A549 (cell line): Measurements from ENCODE around the gene ARHGAP26. TPM values are rescaled to one million over a fixed set of nuclear protein-coding genes. Genes with fewer than 3 reads are reported as not detected.
A peak's percentile ranks its signal among the peaks of the same experiment; 100 is the strongest.

Source experiments
- ATAC-seq, 2 experiments: fragments of 200-7000 bp in 1 of 2; fragments of >200 bp in 1 of 2; cut with Nextera tagmentation in 1 of 2; cut with Tn5 transposase in 1 of 2; 3 replicates each; pipeline versions ENCODE4 v1.8.0 to v1.9.1; 2018 to 2020; ENCODE audit warnings: mild to moderate bottlenecking in 1 of 2, moderate library complexity in 1 of 2
- CTCF ChIA-PET: fragments of 300-600 bp; sonication (Branson Sonifier 250); formaldehyde crosslinking; extraction: SDS; loops from one replicate; lab custom pipeline; 2021; ENCODE audit warnings: antibody characterized with exemption, inconsistent platforms; lab: Yijun Ruan, JAX
- POLR2A ChIA-PET: fragments of 350-600 bp; formaldehyde crosslinking; extraction: SDS; loops from one replicate; lab custom pipeline; 2021; ENCODE audit warnings: antibody characterized with exemption, inconsistent platforms; lab: Yijun Ruan, JAX
- DNase-seq, 2 experiments: peaks; one replicate each; pipeline versions ENCODE4 v3.0.0 to v3.0.0-alpha.2; 2011 to 2016; ENCODE audit warnings: low read depth in 1 of 2, low spot score in 1 of 2
- FAIRE-seq: peaks from 2 replicates; lab custom pipeline; 2011; peaks lifted over from hg19 to GRCh38; lab: Jason Lieb, UNC
- H3K27ac ChIP-seq, 2 experiments: fragments of >200 bp; sonication (Bioruptor Twin); formaldehyde crosslinking; 3 replicates each; pipeline ENCODE4 v1.5.1; 2016 to 2017
- H3K4me1 ChIP-seq: fragments of >200 bp; sonication (Bioruptor Twin); formaldehyde crosslinking; 3 replicates; pipeline ENCODE4 v1.6.1; 2016
- H3K4me2 ChIP-seq: fragments of >200 bp; sonication (Bioruptor Twin); formaldehyde crosslinking; 3 replicates; pipeline ENCODE4 v1.6.1; 2016
- H3K4me3 ChIP-seq: fragments of >200 bp; sonication (Bioruptor Twin); formaldehyde crosslinking; 3 replicates; pipeline ENCODE4 v1.5.1; 2016
- H3K9me3 ChIP-seq: fragments of >200 bp; sonication (Bioruptor Twin); formaldehyde crosslinking; 3 replicates; pipeline ENCODE4 v1.6.1; 2016
- BHLHE40 ChIP-seq: IDR thresholded peaks from 2 replicates; pipeline ENCODE4 v1.6.1; 2012; ENCODE audit warnings: low read depth, low read length, inconsistent platforms
- CBX2 ChIP-seq: fragments of 200-600 bp; sonication (generic); IDR thresholded peaks from 2 replicates; pipeline ENCODE4 v1.6.1; 2016; ENCODE audit warnings: low read depth, mild to moderate bottlenecking, borderline replicate concordance
- CEBPB ChIP-seq, 2 experiments: fragments of >200 bp in 1 of 2; sonication (Bioruptor Twin) in 1 of 2; formaldehyde crosslinking in 1 of 2; IDR thresholded peaks; 2 replicates each; pipeline ENCODE4 v1.6.1; 2012 to 2016
- EHMT2 ChIP-seq: fragments of 200-600 bp; sonication (generic); IDR thresholded peaks from 2 replicates; pipeline ENCODE4 v1.6.1; 2016; ENCODE audit warnings: antibody characterized with exemption, low read depth, mild to moderate bottlenecking, moderate library complexity
- ELK1 ChIP-seq: fragments of 150-350 bp; IDR thresholded peaks from 2 replicates; pipeline ENCODE4 v1.6.1; 2014; ENCODE audit warnings: low read depth, mild to moderate bottlenecking, low read length
- EP300 ChIP-seq, 2 experiments: fragments of >200 bp; sonication (Bioruptor Twin); formaldehyde crosslinking; IDR thresholded peaks; 2 replicates in 1 of 2; 3 replicates in 1 of 2; pipeline ENCODE4 v1.6.1; 2016 to 2017
- FOSL2 ChIP-seq, 2 experiments: fragments of 450-650 bp in 1 of 2; fragments of >200 bp in 1 of 2; sonication (Bioruptor Twin) in 1 of 2; formaldehyde crosslinking; IDR thresholded peaks; 2 replicates each; pipeline versions ENCODE4 v1.5.0 to v1.6.1; 2016 to 2020; ENCODE audit warnings: mild to moderate bottlenecking in 1 of 2, moderate library complexity in 1 of 2
- GATA3 ChIP-seq: IDR thresholded peaks from 2 replicates; pipeline ENCODE4 v1.6.1; 2012; ENCODE audit warnings: borderline replicate concordance
- HOXA7 ChIP-seq: fragments of 250-450 bp; sonication (Bioruptor Pico); IDR thresholded peaks from 2 replicates; pipeline ENCODE4 v1.5.0; 2020; ENCODE audit warnings: mild to moderate bottlenecking, moderate library complexity
- HOXB13 ChIP-seq: fragments of 250-450 bp; sonication (Bioruptor Pico); IDR thresholded peaks from 2 replicates; pipeline ENCODE4 v1.5.0; 2020; ENCODE audit warnings: low read depth, mild to moderate bottlenecking, moderate library complexity
- HOXB5 ChIP-seq: fragments of 250-450 bp; sonication (Bioruptor Pico); IDR thresholded peaks from 2 replicates; pipeline ENCODE4 v1.5.0; 2020; ENCODE audit warnings: mild to moderate bottlenecking, moderate library complexity
- JUN ChIP-seq, 2 experiments: fragments of >200 bp; sonication (Bioruptor Twin); formaldehyde crosslinking; IDR thresholded peaks; 2 replicates in 1 of 2; 3 replicates in 1 of 2; pipeline ENCODE4 v1.6.1; 2016 to 2017
- KDM1A ChIP-seq: fragments of 200-600 bp; sonication (generic); IDR thresholded peaks from 2 replicates; pipeline ENCODE4 v1.6.1; 2016; ENCODE audit warnings: low read depth, mild to moderate bottlenecking
- MAFK ChIP-seq: fragments of 450-650 bp; IDR thresholded peaks from 2 replicates; pipeline ENCODE4 v1.6.1; 2014; ENCODE audit not compliant: partially characterized antibody
- MAZ ChIP-seq: fragments of 150-350 bp; IDR thresholded peaks from 2 replicates; pipeline ENCODE4 v1.6.1; 2014; ENCODE audit warnings: antibody characterized with exemption, low read depth, low read length, borderline replicate concordance
- NPAS2 ChIP-seq: fragments of 250-450 bp; sonication (Bioruptor Pico); IDR thresholded peaks from 2 replicates; pipeline ENCODE4 v1.8.0; 2022; ENCODE audit warnings: mild to moderate bottlenecking, moderate library complexity, borderline replicate concordance
- POLR2AphosphoS2 ChIP-seq: conservative IDR thresholded peaks from 2 replicates; pipeline ENCODE4 v1.6.1; 2012; ENCODE audit warnings: low read length, improper control_type of control experiment, inconsistent platforms
- RARB ChIP-seq: fragments of 250-450 bp; sonication (Bioruptor Pico); IDR thresholded peaks from 2 replicates; pipeline ENCODE4 v1.8.0; 2021; ENCODE audit warnings: mild to moderate bottlenecking, moderate library complexity
- RCOR1 ChIP-seq: fragments of 150-350 bp; IDR thresholded peaks from 2 replicates; pipeline ENCODE4 v1.6.1; 2014; ENCODE audit warnings: antibody characterized with exemption, low read length, low read depth
- RFX5 ChIP-seq: fragments of 450-650 bp; IDR thresholded peaks from 2 replicates; pipeline ENCODE4 v1.7.1; 2014; ENCODE audit warnings: antibody characterized with exemption, mild to moderate bottlenecking, moderate library complexity
- RNF2 ChIP-seq: fragments of 200-600 bp; sonication (generic); IDR thresholded peaks from 2 replicates; pipeline ENCODE4 v1.6.1; 2016; ENCODE audit warnings: low read depth, mild to moderate bottlenecking, antibody characterized with exemption, moderate library complexity, borderline replicate concordance
- TFCP2L1 ChIP-seq: fragments of 250-450 bp; sonication (Bioruptor Pico); IDR thresholded peaks from 2 replicates; pipeline ENCODE4 v1.5.0; 2021; ENCODE audit warnings: mild to moderate bottlenecking
- TP53 ChIP-seq: fragments of 250-450 bp; sonication (Bioruptor Pico); IDR thresholded peaks from 2 replicates; pipeline ENCODE4 v1.5.0; 2021; ENCODE audit warnings: mild to moderate bottlenecking, moderate library complexity
- ZSCAN20 ChIP-seq: fragments of 250-450 bp; sonication (Bioruptor Pico); IDR thresholded peaks from 2 replicates; pipeline ENCODE4 v1.8.0; 2022; ENCODE audit warnings: mild to moderate bottlenecking, moderate library complexity
- WGBS: methylation state at CpG from one replicate; pipeline ENCODE4 v1.1.6; 2017; ENCODE audit errors: missing lambda C conversion rate; 5-methylcytosine and 5-hydroxymethylcytosine counted together
- polyA plus RNA-seq, 4 experiments: library from polyadenylated mRNA; depleted of rRNA in 3 of 4; stranded (reverse); fragments of >200 nt; fragmentation: RNase III in 1 of 4; extraction: RNeasy Plus Mini Kit Qiagen cat#74134 plus additional on column Dnase treatment in 1 of 4; gene quantifications; 2 replicates in 3 of 4; 3 replicates in 1 of 4; pipeline ENCODE4 v1.2.3, GENCODE V29; 2011 to 2017
- TF ChIP-seq, protein P1 (sequence below): fragments of >200 bp; sonication (Bioruptor Twin); formaldehyde crosslinking; IDR thresholded peaks from 3 replicates; pipeline ENCODE4 v1.5.1; 2016
- TF ChIP-seq, protein P2 (sequence below): fragments of 450-650 bp; IDR thresholded peaks from 2 replicates; pipeline ENCODE4 v1.6.1; 2014; ENCODE audit warnings: antibody characterized with exemption

The ARHGAP26 gene
- polyA plus RNA-seq, 2 of the 4 experiments (the other 2 are of a cell fraction), result 6.6 to 19.1 TPM

DNA sequence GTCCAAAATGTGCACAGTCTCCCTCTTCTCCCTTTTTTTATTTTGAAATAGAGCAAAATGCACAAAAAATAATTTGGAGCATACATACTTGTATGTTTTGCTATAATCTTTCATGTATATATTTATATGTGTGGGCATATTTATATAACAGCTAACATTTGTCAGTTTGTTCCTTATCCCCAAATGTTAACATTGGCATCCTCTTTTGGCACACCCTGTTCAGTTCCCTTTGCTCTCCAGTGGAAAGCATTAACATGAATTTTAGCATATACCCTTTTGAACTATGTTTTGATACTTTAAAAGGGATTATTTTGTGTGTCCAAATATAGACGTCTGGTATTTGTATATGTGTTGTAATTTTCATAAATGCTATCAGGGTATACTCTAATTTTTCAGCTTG, 306.2 kb downstream of the ARHGAP26 start:
- ChIA-PET POLR2A (no interaction called here), CTCF (interaction anchor here (0.7 to 0.9 kb wide), 2 partner anchors 8 to 73 kb away, joined by 3 read pairs; no protein-coding TSS in a partner anchor)
- peaks cover 9% of the 10 kb centered on the region; the same call in 1 of the 3 replicates for H3K9me3 ChIP-seq
- WGBS, result 68% methylated on average over 1 of the region's 1 CpG
- no peak overlapping the region for H3K4me2 ChIP-seq
- H3K27ac ChIP-seq, result no peak overlapping the region
- no peaks in the 10 kb centered on the region for H3K4me1 ChIP-seq
- ATAC-seq (no peak), FAIRE-seq (no peak), DNase-seq (no peak)
- H3K4me3 ChIP-seq, result no peak overlapping the region
- TF ChIP-seq FOSL2 (IDR thresholded peaks at IDR 0.05) (no peak), FOSL2 (CRISPR knock-in tag; IDR thresholded peaks at IDR 0.05) (no peak), MAFK (no peak)
- TF ChIP-seq, all 56 proteins: peak for 0

DNA sequence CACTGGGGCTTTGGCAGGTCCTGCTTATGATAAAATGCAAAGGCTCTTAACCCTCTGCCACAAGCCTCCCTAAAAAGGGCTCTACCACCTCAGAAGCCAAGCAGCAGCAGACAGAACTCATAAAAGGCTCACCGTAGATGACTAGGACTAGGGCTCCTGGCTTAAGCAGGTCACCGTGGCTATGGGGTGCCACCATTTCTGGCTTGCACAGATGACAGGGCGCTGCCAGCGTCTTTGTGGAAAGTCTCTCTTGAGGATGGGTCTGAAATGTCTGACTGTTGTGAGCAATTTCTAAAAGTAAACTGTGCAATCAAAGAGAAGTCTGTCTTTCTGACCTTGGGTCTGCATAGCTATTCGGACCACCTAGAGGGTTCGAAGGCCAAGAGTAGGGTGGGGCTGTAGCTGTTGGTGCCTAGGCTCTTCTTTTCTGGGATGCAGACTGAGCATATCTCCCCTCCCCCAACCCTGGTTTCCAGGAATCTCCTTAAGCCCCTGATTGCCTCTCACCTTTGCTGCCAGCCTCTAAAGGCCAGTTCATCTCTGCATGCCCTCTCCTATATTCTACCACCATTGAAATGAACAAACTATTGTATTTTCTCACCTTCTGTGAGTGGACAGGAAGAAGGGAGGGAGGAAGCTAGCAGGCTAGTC, 307.4 kb downstream of the ARHGAP26 start:
- peak overlapping the region in 1 of 2 experiments; percentile 12; a peak in 1 of 6 replicates for H3K27ac ChIP-seq
- H3K9me3 ChIP-seq, result no peaks in the 10 kb centered on the region
- TF ChIP-seq HOXB5 (no peak), TP53 (no peak), HOXA7 (CRISPR knock-in tag) (no peak), CEBPB (IDR thresholded peaks at IDR 0.05) (no peak), ELK1 (no peak), ZSCAN20 (CRISPR knock-in tag) (no peak), CBX2 (no peak), GATA3 (no peak), NPAS2 (CRISPR knock-in tag) (no peak)
- TF ChIP-seq, protein P1, sequence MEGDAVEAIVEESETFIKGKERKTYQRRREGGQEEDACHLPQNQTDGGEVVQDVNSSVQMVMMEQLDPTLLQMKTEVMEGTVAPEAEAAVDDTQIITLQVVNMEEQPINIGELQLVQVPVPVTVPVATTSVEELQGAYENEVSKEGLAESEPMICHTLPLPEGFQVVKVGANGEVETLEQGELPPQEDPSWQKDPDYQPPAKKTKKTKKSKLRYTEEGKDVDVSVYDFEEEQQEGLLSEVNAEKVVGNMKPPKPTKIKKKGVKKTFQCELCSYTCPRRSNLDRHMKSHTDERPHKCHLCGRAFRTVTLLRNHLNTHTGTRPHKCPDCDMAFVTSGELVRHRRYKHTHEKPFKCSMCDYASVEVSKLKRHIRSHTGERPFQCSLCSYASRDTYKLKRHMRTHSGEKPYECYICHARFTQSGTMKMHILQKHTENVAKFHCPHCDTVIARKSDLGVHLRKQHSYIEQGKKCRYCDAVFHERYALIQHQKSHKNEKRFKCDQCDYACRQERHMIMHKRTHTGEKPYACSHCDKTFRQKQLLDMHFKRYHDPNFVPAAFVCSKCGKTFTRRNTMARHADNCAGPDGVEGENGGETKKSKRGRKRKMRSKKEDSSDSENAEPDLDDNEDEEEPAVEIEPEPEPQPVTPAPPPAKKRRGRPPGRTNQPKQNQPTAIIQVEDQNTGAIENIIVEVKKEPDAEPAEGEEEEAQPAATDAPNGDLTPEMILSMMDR, result no peak
- H3K4me2 ChIP-seq, result no peak overlapping the region
- no peak overlapping the region for H3K4me3 ChIP-seq
- CTCF ChIA-PET, result interaction anchor here (1.0 to 1.4 kb wide), 2 partner anchors 8 to 19 kb away, joined by 3 read pairs; no protein-coding TSS in a partner anchor
- ATAC-seq (no peak), FAIRE-seq (no peak), DNase-seq (no peak)
- POLR2A ChIA-PET, result no interaction called here
- no peaks in the 10 kb centered on the region for H3K4me1 ChIP-seq
- WGBS, result 94% methylated on average over 6 of the region's 6 CpGs

GRCh38 chr5:143078313-143078712, 308.1 kb downstream of the ARHGAP26 start:
- POLR2A ChIA-PET, result no interaction called here
- no peak for ATAC-seq
- TF ChIP-seq RCOR1 (no peak), POLR2AphosphoS2 (no peak), BHLHE40 (no peak), CBX2 (no peak), FOSL2 (IDR thresholded peaks at IDR 0.05) (no peak), FOSL2 (CRISPR knock-in tag; IDR thresholded peaks at IDR 0.05) (no peak), EP300 (IDR thresholded peaks at IDR 0.05) (no peak), RARB (CRISPR knock-in tag) (no peak), TP53 (no peak), MAZ (no peak), KDM1A (no peak), TFCP2L1 (no peak), EHMT2 (no peak), RFX5 (no peak), JUN (IDR thresholded peaks at IDR 0.05) (no peak), HOXB13 (CRISPR knock-in tag) (no peak), RNF2 (no peak)
- TF ChIP-seq, protein P2, sequence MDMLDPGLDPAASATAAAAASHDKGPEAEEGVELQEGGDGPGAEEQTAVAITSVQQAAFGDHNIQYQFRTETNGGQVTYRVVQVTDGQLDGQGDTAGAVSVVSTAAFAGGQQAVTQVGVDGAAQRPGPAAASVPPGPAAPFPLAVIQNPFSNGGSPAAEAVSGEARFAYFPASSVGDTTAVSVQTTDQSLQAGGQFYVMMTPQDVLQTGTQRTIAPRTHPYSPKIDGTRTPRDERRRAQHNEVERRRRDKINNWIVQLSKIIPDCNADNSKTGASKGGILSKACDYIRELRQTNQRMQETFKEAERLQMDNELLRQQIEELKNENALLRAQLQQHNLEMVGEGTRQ, result no peak

More at GRCh38 chr5:143078313-143078712, 308.1 kb downstream of the ARHGAP26 start:
- Histone ChIP-seq H3K27ac (no peak overlapping the region), H3K4me3 (no peak overlapping the region), H3K9me3 (no peaks in the 10 kb centered on the region), H3K4me2 (no peak overlapping the region), H3K4me1 (no peaks in the 10 kb centered on the region)
- CTCF ChIA-PET, result interaction anchor here (0.6 to 1.4 kb wide), 3 partner anchors 8 to 162 kb away, joined by 3 read pairs; no protein-coding TSS in a partner anchor
- WGBS, result 80% methylated on average over 5 of the region's 5 CpGs
- FAIRE-seq (no peak), DNase-seq (no peak)
